GM12891 (cell line): Measurements from ENCODE around the gene ESR1.
"Not testable (repeated sequence)": the region's sequence is repeated elsewhere in the genome, so short reads cannot be mapped to it uniquely, and the experiment has no call there.

Source experiments
- DNase-seq: peaks from one replicate; pipeline ENCODE4 v3.0.0; 2011; ENCODE audit warnings: low spot score; ENCODE audit not compliant: insufficient read length
- FAIRE-seq: peaks from 2 replicates; lab custom pipeline; 2011; peaks lifted over from hg19 to GRCh38; lab: Jason Lieb, UNC
- PAX5 ChIP-seq: IDR thresholded peaks from 2 replicates; pipeline ENCODE4 v1.6.1; 2011; ENCODE audit warnings: low read length, moderate library complexity, mild to moderate bottlenecking; ENCODE audit not compliant: insufficient read depth, severe bottlenecking
- POLR2A ChIP-seq: IDR thresholded peaks from 2 replicates; pipeline ENCODE4 v1.6.1; 2011; ENCODE audit warnings: low read depth, low read length, control low read depth
- POLR2AphosphoS5 ChIP-seq: IDR thresholded peaks from 2 replicates; pipeline ENCODE4 v1.6.1; 2011; ENCODE audit warnings: low read depth, low read length, control low read depth
- POU2F2 ChIP-seq: IDR thresholded peaks from 2 replicates; pipeline ENCODE4 v1.6.1; 2011; ENCODE audit warnings: low read depth, mild to moderate bottlenecking, control low read depth, low read length, moderate library complexity
- SPI1 ChIP-seq: IDR thresholded peaks from 2 replicates; pipeline ENCODE4 v1.6.1; 2011; ENCODE audit warnings: low read depth, low read length, control low read depth
- TAF1 ChIP-seq: IDR thresholded peaks from 2 replicates; pipeline ENCODE4 v1.6.1; 2011; ENCODE audit warnings: low read depth, low read length, control low read depth

ESR1 gene

DNA sequence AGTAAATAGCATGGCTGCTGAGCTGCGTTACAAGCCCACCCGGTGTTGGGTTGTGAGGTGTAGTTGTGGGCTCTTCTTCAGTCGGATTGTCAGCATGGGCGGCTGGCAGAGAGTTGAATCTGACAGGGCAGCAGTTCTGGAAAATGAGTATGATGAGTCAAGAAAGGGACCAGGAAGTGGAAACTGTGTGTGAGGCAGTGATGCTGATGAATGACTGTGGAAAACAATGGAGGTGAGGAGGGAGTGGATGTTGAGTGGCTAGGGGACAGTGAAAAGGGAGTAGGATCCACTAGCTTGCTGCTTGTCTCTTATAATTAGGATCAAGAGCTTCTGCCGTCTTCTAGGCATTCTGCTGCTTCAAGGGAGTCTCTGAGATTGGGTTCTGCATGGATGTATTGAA is 154.3 kb downstream of the ESR1 start:
- no peak for DNase-seq
- no peak for TF ChIP-seq PAX5
- TF ChIP-seq POLR2A, result no peak
- TF ChIP-seq SPI1, result no peak
- no peak for TF ChIP-seq TAF1
- no peak for TF ChIP-seq POU2F2
- TF ChIP-seq POLR2AphosphoS5, result no peak

DNA sequence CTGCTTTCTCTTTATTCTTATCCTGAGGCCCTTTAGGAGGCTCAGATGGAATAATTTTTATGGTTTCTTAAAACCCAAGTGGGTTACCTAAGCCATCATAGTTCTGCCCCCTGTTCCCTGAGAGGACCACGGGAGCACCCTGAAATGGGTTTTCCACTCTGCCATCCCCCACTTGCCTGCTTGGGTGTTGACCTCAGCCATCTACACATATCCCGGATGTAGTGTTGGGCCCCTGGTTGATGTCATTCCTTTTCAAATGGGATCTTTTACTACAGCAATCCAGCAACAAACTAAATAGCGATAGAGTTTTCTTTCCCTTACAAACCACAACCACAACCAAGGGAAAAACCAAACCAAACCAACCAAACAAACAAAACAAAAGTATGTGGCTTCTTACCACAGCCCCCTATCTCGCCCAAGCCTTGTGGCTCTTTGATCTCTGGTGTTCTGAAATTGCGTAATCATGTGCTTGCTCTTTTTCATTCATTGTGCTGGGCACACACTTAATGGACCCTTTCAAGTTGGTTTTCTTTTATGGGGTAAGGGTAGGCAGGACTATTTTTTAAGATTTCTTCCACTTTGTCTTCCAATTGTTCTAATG is 154.9 kb downstream of the ESR1 start:
- no peak for FAIRE-seq
- TF ChIP-seq SPI1 (no peak), TAF1 (no peak), POLR2A (no peak), POLR2AphosphoS5 (no peak), PAX5 (no peak), POU2F2 (no peak)
- no peak for DNase-seq

More for the DNA sequence above, 154.3 kb downstream of the ESR1 start:
- FAIRE-seq, result no peak

DNA sequence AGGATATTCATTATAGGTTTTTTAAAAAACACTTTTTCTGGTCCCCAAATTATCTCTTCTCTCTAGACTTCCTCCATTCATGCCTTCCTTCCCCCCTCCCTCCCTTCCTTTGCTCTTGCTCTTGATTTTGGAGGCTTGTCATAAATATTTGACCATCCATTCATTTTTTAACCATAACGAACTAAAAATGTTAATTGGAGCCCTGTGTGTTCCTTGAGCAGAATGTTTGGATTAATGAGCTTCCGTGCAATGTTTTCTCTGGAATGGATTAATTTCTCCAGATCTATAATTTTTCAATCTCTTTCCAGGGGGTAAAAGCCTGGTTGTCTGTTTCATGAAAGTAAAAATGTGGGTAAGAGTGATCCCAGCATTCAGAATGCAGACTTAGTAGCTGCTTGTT is 155.5 kb downstream of the ESR1 start:
- DNase-seq, result no peak
- FAIRE-seq, result no peak
- TF ChIP-seq TAF1 (no peak), POLR2AphosphoS5 (no peak), PAX5 (no peak), POLR2A (no peak), POU2F2 (no peak), SPI1 (no peak)

DNA sequence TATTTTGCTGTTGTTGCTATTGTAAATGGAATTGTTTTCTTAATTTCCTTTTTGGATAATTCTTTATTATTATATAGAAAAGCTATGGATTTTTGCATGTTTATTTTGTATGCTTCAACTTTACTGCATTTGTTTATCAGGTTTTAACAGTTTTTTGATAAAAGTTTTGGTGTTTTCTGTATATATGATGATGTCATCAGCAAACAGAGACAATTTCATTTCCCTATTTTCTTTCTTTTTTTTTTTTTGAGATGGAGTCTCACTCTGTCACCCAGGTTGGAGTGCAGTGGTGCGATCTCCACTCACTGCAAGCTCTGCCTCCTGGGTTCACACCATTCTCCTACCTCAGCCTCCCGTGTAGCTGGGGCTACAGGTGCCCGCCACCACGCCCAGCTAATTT is 156.9 kb downstream of the ESR1 start:
- DNase-seq, FAIRE-seq: not testable (repeated sequence)

DNA sequence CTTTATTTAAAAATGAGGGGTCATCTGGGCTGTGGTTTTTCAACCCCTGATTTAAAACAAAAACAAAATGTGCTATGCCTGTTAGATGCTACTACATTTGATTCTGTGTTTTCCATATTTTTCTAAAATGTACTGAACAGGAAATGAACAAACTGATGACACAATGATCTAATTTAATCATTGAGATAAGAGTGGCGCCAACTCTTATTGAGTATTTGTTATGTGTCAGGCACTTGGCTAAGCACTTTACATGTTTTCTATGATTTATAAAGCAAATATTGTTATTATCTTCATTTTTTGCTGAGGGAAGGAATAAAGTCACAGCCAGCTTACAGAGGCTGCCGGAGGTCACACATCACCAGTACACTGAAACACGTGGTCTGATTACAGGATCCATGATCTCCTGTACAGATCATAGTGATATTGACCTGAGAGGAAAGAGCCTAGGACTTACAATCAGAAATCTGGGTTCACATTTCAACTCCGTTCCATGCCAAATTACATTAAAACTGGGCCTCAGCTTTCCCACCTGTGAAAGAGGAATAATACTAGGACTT is 166.7 kb downstream of the ESR1 start:
- FAIRE-seq, result no peak
- no peak for DNase-seq
- TF ChIP-seq POLR2A, result no peak

DNA sequence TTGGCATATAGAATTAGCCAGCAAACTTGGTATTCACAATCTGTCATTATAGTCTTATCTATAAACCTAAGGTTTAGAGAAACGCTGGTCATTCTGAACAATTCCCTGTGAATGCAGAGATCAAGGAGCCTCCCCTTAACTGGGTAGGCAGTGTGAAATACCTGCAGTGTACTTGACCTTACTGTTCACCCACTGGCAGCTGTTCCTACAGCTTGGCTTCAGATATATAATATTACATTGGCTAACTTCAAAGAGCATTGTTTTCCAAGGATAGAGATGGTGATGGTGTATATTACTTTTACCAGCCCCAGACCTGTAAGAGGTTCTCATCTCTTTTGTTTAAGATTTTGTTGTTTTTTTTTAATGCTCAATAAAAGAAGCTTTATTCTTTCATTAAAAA is 168.3 kb downstream of the ESR1 start:
- no peak for TF ChIP-seq POLR2AphosphoS5
- TF ChIP-seq POLR2A, result no peak
- no peak for TF ChIP-seq PAX5
- no peak for TF ChIP-seq TAF1
- TF ChIP-seq POU2F2, result no peak
- no peak for TF ChIP-seq SPI1
- FAIRE-seq, result no peak
- no peak for DNase-seq

DNA sequence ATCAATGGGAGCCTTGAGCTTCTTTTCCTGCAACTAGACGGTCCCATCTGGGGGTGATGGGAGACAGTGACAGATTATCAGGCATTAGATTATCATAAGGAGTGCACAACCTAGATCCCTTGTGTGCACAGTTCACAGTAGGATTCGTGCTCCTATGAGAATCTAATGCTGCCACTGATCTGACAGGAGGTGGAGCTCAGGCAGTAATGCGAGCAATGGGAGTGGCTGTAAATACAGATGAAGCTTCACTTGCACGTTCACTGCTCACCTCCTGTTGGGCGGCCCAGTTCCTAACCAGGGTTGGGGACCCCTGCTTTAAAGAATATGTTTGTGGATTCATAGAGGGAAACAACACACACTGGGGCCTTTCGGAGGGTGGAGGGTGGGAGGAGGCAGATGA is 180.7 kb downstream of the ESR1 start:
- not testable (repeated sequence) for DNase-seq, FAIRE-seq

DNA sequence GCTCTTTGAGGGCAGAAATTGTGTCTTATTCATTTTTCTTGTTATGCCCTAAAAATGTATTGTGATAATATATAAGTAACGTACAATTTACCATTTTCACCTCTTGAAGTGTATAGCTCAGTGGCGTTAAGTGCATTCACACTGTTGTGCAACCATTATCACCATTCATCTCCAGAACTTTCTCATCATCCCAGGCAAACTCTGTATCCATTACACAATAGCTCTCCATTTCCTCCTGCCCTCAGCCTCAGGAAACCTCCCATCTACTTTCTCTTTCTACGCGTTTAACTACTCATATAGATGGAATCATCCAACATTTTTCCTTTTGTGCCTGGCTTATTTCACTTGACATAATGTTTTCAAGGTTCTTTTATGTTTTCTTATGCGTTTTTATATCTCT is 184.6 kb downstream of the ESR1 start:
- FAIRE-seq (no peak), DNase-seq (no peak)
- TF ChIP-seq POLR2AphosphoS5 (no peak), POLR2A (no peak), PAX5 (no peak), POU2F2 (no peak), TAF1 (no peak), SPI1 (no peak)

DNA sequence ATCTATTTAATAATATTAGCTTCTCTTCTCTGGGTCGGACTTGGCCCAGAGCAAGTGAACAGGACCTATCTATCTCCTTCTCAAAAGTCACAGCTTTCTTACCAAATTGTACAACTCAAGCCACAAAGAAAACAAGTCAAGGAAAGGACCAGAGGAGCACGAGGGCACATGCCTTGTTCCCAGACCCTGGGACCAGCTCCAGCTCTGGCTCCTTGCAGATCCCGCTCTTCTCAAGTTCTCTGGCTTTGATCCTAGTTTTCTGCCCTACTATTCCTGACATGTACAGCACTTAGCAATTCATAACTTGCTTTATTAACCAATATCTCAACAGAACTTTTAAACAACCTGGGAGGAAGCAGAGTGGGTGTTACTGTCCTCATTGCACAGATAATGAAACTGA is 185.9 kb downstream of the ESR1 start:
- FAIRE-seq (no peak), DNase-seq (no peak)
- TF ChIP-seq POLR2AphosphoS5, result no peak
- no peak for TF ChIP-seq POU2F2
- TF ChIP-seq POLR2A, result no peak
- TF ChIP-seq TAF1, result no peak
- TF ChIP-seq PAX5, result no peak

DNA sequence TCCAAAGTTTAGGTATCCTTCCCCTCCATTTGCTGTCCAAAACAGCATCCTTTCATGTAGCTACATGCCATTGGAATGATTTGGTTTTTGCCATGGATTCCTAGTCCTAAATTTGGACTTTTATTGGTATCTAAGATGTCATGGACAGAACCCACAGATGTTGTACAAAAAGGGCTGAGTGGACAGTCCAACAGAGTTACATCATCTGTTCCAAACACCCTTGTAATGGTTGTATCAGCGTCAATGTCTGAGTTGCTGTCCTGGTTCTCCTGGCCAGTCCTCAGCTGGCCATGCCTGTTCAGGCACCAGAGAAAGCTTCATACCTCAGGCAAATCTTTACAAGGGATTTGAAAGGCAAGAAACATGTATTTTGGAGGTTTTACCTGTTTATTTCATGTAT is 191.3 kb downstream of the ESR1 start:
- FAIRE-seq, result no peak
- no peak for DNase-seq

DNA sequence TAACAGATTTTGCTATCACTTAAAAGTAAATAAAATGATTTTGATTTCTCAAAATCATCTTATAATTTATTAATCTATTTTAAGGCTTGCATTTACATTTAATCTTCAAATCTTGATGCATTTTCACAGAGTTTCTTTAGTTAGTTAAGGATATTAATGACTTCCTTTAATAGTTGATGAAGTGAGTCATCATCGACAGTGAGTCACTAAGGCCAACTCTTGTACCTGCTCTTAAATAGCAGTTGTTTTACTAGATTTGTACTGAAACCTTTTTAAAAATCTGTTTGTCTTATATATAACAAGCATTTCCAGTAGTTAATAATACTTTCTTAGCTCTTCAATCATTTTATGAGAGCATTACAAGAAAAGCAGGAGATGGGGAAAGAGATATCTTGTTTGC is 191.7 kb downstream of the ESR1 start:
- TF ChIP-seq SPI1 (no peak), TAF1 (no peak), POLR2A (no peak), POU2F2 (no peak), PAX5 (no peak), POLR2AphosphoS5 (no peak)
- FAIRE-seq (no peak), DNase-seq (no peak)

More for the DNA sequence above, 191.3 kb downstream of the ESR1 start:
- TF ChIP-seq POU2F2 (no peak), SPI1 (no peak), PAX5 (no peak), POLR2A (no peak), TAF1 (no peak), POLR2AphosphoS5 (no peak)

DNA sequence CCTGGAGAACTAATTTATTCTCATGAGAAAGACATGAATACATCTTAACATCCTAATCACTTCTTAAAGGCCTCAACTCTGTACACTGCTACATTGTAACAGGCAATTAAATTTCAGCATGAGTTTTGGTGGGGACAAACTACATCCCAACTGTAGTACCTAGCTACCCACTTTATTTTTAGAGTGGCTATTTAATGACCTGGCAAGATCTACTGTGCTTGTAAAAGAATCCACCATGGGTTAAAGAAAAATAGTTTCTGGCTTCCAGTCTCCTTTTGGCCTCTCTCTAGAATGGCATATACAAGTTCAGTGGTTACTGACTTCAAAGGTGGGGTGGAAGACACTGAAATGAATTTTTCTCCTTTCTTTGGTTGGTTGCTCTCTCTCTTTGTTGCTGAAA is 193.9 kb downstream of the ESR1 start:
- no peak for DNase-seq
- FAIRE-seq, result no peak
- TF ChIP-seq TAF1 (no peak), PAX5 (no peak), SPI1 (no peak)
